NCI-H2107 treated with DMSO at 0.1 percent for 48 hours (cell line): ENCODE results near the gene KCNE3.
A peak's percentile ranks its signal among the peaks of the same experiment; 100 is the strongest.
"Not testable (repeated sequence)": the region's sequence is repeated elsewhere in the genome, so short reads cannot be mapped to it uniquely, and the experiment has no call there.

Experiments used
- DNase-seq: peaks from one replicate; lab custom pipeline; 2025; ENCODE audit not compliant: unreplicated experiment; lab: John Stamatoyannopoulos, UW

KCNE3 gene

DNA sequence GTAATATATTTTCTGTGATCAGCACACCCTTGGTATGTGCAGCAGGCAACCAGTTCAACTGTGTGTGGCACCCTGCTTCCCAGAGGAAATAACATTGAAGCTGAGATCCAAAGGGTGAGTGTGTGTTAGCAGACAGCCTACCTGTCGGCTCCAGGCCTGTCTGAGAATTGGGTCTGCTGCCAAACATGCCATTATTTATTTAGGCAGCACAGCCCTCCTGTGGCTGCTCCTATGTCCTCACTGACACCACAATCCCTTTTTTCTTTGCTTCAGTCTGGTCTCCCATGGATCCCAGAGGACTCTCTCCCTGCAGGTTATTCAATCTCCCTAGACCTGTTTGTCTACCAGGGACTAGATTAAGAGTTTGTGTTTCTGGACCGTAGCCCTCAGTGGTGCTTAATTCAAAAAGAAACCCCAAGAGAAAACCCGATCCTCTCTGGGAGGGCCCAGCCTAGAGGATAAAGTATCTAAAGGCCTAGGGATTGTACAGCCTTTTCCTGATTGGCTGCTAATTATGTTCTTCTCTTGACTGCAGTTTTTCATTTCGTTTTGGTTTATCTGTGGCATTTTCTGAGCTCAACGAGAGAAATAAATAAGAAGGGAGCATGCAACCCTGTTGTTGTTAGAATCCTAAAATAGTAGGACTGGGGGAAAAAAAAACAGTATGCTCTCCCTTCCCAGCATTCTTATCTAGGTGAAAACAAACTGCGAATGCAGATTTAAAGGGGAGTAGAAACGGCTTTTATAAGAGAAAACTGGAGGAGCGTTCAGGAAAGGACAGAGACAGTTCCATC, 24.1 kb downstream of the KCNE3 start:
- DNase-seq: peak; percentile 98

GRCh38 chr11:74442636-74443035, 24.7 kb downstream of the KCNE3 start:
- DNase-seq: no peak

- DNase-seq: no peak
These were observed 28.7 kb downstream of the KCNE3 start for GRCh38 chr11:74438681-74439080.

DNA sequence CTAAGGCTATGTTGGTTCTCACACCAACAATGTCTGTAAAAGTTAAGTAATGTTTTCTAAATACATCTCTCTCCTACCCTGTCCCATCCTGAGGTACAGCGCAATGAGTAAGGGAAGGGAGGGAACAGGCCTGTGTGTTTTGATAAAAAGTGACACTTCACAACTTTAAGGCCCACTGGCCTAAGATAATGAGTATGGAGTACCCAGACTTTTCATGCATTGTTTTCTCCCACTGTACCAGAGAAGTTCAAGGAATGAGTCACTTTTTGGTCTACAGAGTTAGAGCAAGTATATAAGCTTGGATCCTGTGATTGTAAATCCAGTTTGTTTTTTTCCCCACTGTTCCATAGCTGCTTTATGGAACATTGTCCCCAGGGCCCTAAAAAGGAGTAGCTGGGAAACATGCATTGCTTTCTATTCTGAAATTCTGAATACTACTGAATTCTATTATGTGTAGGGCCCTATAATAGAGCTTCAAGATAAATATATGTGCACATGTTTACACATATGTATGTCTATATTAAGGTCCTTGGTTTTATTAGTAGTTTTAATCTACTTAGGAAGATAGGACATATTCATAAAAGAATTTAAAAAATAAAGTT, 29.8 kb downstream of the KCNE3 start:
- DNase-seq: no peak

DNA sequence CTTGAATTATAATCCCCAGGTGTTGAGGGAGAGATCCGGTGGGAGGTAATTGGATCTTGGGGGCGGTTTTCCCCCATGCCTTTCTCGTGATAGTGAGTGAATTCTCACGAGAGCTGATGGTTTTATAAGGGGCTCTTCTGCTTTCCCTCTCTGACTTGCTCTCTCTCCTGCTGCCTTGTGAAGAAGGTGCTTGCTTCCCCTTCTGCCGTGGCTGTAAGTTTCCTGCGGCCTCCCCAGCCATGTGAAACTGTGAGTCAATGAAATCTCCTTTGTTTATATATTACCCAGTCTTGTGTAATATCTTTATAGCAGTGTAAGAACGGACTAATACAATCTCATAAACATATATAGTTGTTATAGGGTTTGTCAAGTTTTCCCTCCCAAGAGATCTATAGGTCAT, 32.8 kb downstream of the KCNE3 start:
- no peak for DNase-seq

GRCh38 chr11:74429205-74429604, 38.1 kb downstream of the KCNE3 start:
- no peak for DNase-seq

- DNase-seq: no peak
These were observed 39.9 kb downstream of the KCNE3 start for GRCh38 chr11:74427384-74427886.

DNA sequence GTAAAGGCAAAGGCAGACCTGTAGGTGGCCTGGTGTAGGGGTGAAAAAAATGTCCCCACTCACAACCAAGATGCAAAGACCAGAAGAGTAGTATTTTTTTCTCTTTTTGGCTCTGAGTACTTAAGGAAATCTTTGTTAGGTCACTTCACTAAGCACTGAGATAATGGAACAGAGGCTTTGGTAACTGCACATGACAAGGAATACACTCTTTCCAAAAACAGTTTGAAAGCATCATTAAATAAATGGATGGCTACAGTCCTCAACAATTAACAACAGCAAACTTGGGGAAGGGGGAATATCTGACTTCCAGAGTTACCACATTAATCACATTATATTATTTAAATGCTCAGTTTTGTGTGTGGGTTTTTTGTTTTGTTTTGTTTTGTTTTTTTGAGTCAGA, 42.2 kb downstream of the KCNE3 start:
- DNase-seq: no peak

DNA sequence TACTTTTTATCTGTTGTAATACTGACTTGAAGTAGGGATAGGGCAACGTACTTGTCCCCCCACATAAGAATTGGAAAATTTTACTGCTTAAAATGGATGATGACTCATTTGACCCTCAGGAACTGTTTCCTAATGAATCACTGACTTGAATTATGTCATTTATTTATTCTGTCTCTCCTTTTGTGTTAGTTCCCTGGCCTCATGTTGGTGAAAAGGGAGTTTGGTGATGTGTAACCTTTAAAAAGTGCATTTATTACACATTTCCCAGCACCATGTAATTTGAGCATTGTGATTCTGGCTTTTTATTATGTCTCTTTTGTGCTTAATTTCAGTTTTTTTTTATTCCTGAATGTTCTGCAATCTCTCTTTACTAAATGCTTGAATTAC, 48.8 kb downstream of the KCNE3 start:
- no peak for DNase-seq

- DNase-seq: no peak
These were observed 49.4 kb downstream of the KCNE3 start for GRCh38 chr11:74417860-74418508.

GRCh38 chr11:74417379-74417804, 50.0 kb downstream of the KCNE3 start:
- DNase-seq: peak; percentile 59

DNA sequence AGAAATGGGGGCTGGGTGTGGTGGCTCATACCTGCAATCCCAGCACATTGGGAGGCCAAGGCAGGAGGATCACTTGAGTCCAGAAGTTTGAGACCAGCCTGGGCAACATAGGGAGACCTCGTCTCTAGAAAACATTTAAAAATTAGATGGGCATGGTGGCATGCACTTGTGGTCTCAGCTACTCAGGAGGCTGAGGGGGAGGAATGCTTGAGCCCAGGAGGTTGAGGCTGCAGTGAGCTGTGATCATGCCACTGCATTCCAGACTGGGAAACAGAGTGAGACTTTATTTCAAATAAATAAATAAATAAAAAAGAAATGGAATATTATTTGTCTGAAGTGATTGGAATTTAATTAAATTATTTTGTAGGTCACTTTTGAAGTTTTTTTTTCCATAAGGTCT, 50.4 kb downstream of the KCNE3 start:
- DNase-seq: not testable (repeated sequence)

GRCh38 chr11:74412733-74413359, 54.5 kb downstream of the KCNE3 start:
- no peak for DNase-seq

DNA sequence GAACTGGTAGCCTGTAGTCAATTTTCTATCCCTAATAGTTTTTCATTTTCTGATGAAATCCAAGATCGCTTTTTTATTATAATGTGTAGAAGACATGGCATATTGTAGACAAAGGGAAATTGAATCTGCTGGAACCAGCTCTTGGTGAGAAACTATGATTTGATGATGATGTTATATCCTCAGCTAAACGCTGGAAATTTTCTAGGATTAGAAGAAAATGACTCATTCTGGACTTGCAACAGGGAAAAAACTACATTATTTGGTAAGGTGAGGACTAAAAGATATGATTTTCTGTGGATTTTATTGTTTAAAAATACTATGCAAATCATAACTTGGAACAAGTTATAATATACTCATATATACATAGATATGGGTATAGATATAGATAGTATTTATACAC, 55.0 kb downstream of the KCNE3 start:
- no peak for DNase-seq

- no peak for DNase-seq
These were observed 57.7 kb downstream of the KCNE3 start for GRCh38 chr11:74409633-74410032.
